Calu3 (cell line): ENCODE data around the gene TNFRSF8. TPM values are rescaled to one million over a fixed set of nuclear protein-coding genes. Genes with fewer than 3 reads are reported as not detected.

ENCODE experiments used
- Bru-seq: library from RNA; stranded (reverse); fragments of 400-500 nt; gene quantifications from one replicate; lab custom pipeline; 2021; lab: Mats Ljungman, UMichigan
- BruChase-seq, 2 experiments: library from RNA; stranded (reverse); fragments of 400-500 nt; gene quantifications; one replicate each; lab custom pipeline; 2021; lab: Mats Ljungman, UMichigan
- BruUV-seq: library from RNA; stranded (reverse); fragments of 400-500 nt; replicated peaks from 2 replicates; lab custom pipeline; 2021; lab: Mats Ljungman, UMichigan
- CTCF ChIA-PET: fragments of 300-600 bp; sonication (Branson Sonifier 250); formaldehyde crosslinking; loops from one replicate; lab custom pipeline; 2022; ENCODE audit warnings: antibody characterized with exemption; lab: Charles Lee
- DNase-seq: peaks from one replicate; pipeline ENCODE4 v3.0.0; 2022
- H3K27ac Mint-ChIP-seq: one replicate; pipeline ENCODE4 v1.8.0; 2022; ENCODE audit warnings: mixed read lengths; ENCODE audit not compliant: unreplicated experiment
- H3K27me3 Mint-ChIP-seq: one replicate; pipeline ENCODE4 v1.8.0; 2022; ENCODE audit warnings: mixed read lengths; ENCODE audit not compliant: unreplicated experiment
- H3K36me3 Mint-ChIP-seq: one replicate; pipeline ENCODE4 v1.8.0; 2022; ENCODE audit warnings: mild to moderate bottlenecking, moderate library complexity, mixed read lengths; ENCODE audit not compliant: insufficient read depth, unreplicated experiment
- H3K4me1 Mint-ChIP-seq: one replicate; pipeline ENCODE4 v1.8.0; 2022; ENCODE audit warnings: mild to moderate bottlenecking, low read depth, mixed read lengths; ENCODE audit not compliant: unreplicated experiment
- H3K4me3 Mint-ChIP-seq: one replicate; pipeline ENCODE4 v1.8.0; 2022; ENCODE audit warnings: mild to moderate bottlenecking, low read depth, moderate library complexity, mixed read lengths; ENCODE audit not compliant: unreplicated experiment
- H3K9me3 Mint-ChIP-seq: one replicate; pipeline ENCODE4 v1.8.0; 2022; ENCODE audit warnings: low read depth, mixed read lengths; ENCODE audit not compliant: unreplicated experiment
- intact Hi-C: fragments of 100-400 bp; cut with micrococcal nuclease; formaldehyde crosslinking; loops from one replicate; pipeline ENCODE4 v1.10.0; 2022; ENCODE audit not compliant: unreplicated experiment
- long read RNA-seq: library from polyadenylated mRNA; stranded (forward); transcript quantifications from one replicate; pipeline ENCODE4 v2.0.0, GENCODE V29; 2022
- total RNA-seq: library from RNA; stranded (reverse); gene quantifications from 2 replicates; pipeline ENCODE4 v1.2.3, GENCODE V29; 2022
- TF ChIP-seq, protein P1 (sequence below): fragments of 200-600 bp; IDR thresholded peaks from one replicate; pipeline ENCODE4 v1.8.0; 2022; ENCODE audit warnings: antibody characterized with exemption; ENCODE audit not compliant: unreplicated experiment

TNFRSF8 gene
- not detected in 2 replicates for total RNA-seq
- Bru-seq, nascent RNA: percentile 1 among the genes with signal in this experiment
- BruChase-seq, experiment 1, labeled RNA remaining after a 6-hour chase: percentile 4 among the genes with signal in this experiment
- percentile 1 among the genes with signal in this experiment for BruChase-seq, experiment 2, labeled RNA remaining after a 2-hour chase
- long read RNA-seq: 0 reads

DNA sequence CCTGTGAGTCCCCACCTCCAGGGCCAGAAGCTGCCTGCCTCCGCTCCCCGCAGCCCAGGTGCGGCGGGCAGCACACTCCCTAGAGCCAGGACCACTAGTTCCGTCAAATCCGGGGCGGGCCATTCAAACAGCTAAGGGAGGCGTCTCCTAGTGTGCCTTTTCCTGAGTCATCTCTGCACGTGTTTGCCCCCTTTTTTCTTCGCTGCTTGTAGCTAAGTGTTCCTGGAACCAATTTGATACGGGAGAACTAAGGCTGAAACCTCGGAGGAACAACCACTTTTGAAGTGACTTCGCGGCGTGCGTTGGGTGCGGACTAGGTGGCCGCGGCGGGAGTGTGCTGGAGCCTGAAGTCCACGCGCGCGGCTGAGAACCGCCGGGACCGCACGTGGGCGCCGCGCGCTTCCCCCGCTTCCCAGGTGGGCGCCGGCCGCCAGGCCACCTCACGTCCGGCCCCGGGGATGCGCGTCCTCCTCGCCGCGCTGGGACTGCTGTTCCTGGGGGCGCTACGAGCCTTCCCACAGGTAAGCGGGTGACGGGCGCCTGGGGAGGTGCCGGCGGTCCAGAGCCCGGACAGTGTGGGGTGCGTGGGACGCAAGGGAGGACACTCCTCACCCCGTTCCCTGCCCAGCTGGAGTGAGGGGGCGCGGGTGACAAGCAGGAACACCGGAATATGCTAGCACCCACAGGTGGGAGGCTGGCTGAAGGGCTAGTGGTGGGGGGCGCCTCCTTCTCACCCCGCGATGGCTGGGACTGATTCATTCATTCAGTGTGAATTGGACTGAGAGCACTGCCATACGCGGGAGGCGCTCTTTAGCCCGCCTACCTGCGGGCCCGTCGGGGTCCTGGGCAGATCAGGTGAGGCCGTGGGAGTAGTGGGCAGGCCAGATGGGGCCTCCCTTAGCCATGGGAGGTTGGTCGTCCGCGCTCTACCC, at the start of gene TNFRSF8:
Gene TNFRSF8 (plus strand): TSS at position 163 of the 932 bp plus-strand sequence. CDS start 296 bp downstream, at position 459.
- no peak within 1 kb of the TSS for H3K4me3 Mint-ChIP-seq
- no peaks in the 10 kb centered on the region for H3K9me3 Mint-ChIP-seq

DNA sequence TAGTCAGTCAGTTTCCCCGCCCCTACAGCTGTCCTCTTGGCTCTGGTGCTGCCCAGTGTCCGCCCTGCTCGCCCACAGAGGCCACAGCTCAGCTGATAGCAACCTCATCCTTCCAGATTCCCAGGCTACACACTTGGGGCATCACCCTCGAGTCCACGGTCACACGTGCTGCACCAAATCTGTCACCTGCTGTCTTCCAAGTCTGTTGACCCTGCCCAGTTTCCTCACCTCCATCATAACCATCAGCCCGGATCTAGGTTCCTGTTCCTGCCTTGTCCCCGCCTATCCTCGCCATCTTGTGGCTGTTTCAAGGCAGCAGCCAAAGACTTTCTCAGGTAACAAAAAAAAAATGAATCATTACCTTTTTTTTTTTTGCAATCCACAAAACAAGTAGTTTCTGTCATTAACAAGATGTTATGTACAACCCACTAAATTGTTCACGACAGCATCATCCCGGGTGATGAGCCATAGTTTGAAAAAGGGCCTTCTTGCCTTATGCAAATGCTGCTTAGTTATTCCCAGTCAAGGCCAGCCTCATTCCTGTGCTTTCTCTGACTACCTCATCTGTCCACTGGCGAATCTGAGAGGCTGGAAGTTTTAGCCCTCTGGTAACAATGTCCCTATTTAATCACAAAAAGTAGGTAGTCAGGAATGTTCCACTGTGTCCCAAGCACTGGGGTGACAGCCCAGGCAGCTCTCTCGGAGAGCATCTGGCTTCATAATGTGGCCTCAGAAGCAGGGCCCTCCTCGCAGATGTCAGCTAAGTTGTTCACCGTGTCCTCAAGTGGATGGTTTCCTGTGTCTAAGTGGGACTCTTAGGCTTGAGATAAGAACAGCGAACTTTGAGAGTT, 48.7 kb upstream of the TNFRSF8 start:
- TF ChIP-seq, protein P1, sequence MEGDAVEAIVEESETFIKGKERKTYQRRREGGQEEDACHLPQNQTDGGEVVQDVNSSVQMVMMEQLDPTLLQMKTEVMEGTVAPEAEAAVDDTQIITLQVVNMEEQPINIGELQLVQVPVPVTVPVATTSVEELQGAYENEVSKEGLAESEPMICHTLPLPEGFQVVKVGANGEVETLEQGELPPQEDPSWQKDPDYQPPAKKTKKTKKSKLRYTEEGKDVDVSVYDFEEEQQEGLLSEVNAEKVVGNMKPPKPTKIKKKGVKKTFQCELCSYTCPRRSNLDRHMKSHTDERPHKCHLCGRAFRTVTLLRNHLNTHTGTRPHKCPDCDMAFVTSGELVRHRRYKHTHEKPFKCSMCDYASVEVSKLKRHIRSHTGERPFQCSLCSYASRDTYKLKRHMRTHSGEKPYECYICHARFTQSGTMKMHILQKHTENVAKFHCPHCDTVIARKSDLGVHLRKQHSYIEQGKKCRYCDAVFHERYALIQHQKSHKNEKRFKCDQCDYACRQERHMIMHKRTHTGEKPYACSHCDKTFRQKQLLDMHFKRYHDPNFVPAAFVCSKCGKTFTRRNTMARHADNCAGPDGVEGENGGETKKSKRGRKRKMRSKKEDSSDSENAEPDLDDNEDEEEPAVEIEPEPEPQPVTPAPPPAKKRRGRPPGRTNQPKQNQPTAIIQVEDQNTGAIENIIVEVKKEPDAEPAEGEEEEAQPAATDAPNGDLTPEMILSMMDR: no peak
- Mint-ChIP-seq H3K9me3 (no peaks in the 10 kb centered on the region), H3K36me3 (peaks cover 15% of the 10 kb centered on the region), H3K4me1 (peaks cover 6% of the 10 kb centered on the region), H3K4me3 (no peak overlapping the region), H3K27ac (no peak overlapping the region), H3K27me3 (no peaks in the 10 kb centered on the region)
- DNase-seq: no peak
- no TSS peak for BruUV-seq
- intact Hi-C loops: no loop called here
- CTCF ChIA-PET: no interaction called here

More for the DNA sequence above, at the start of gene TNFRSF8:
- Mint-ChIP-seq H3K27ac (no peak within 1 kb of the TSS), H3K4me1 (no peaks in the 10 kb centered on the region), H3K36me3 (no peaks in the 10 kb centered on the region), H3K27me3 (peaks cover 82% of the 10 kb centered on the region)
- no TSS peak for BruUV-seq
- CTCF ChIA-PET: no interaction called here
- DNase-seq: no peak
- TF ChIP-seq, protein P1: no peak
- intact Hi-C loops: no loop called here

DNA sequence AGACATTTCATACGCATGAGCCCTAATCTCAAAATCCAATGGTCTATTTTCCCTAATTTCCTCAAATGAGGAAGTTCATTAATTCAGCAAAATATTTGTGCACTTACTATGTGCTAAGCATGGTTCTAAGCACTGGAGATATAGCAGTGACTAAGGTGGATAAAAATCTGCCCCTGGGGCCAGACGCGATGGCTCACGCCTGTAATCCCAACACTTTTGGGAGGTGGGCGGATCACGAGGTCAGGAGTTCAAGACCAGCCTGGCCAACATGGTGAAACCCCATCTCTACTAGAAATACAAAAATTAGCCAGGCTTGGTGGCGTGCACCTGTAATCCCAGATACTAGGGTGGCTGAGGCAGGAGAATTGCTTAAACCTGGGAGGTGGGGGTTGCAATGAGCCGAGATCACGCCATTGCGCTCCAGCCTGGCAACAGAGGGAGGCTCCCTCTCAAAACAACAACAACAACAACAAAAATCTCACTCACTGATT, 48.1 kb upstream of the TNFRSF8 start:
- Mint-ChIP-seq H3K36me3 (peaks cover 22% of the 10 kb centered on the region), H3K27me3 (no peaks in the 10 kb centered on the region), H3K27ac (no peak overlapping the region), H3K4me3 (no peak overlapping the region), H3K9me3 (no peaks in the 10 kb centered on the region), H3K4me1 (peaks cover 6% of the 10 kb centered on the region)
- no peak for DNase-seq
- no TSS peak for BruUV-seq
- TF ChIP-seq, protein P1: no peak
- CTCF ChIA-PET: no interaction called here
- intact Hi-C loops: no loop called here

DNA sequence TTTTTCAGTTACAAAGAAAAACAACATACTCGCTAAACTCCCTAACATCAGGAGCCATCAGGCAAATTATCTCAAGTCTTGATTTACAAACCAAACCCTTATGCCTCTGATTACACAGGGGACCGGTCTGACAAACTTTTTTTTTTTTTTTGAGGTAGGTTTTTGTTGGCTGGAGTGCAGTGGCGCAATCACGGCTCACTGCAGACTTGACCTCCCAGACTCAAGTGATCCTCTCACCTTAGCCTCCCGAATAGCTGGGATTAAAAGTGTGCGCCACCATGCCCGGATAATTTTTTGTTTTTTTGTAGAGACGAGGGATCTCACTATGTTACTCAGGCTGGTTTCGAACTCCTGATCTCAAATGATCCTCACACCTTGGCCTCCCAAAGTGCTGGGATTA, 47.6 kb upstream of the TNFRSF8 start:
- peaks cover 22% of the 10 kb centered on the region for H3K36me3 Mint-ChIP-seq
- no peak overlapping the region for H3K4me3 Mint-ChIP-seq
- CTCF ChIA-PET: no interaction called here
- intact Hi-C loops: no loop called here
- no TSS peak for BruUV-seq
- TF ChIP-seq, protein P1: no peak
- H3K27me3 Mint-ChIP-seq: no peaks in the 10 kb centered on the region
- H3K9me3 Mint-ChIP-seq: no peaks in the 10 kb centered on the region
- H3K4me1 Mint-ChIP-seq: peaks cover 6% of the 10 kb centered on the region
- H3K27ac Mint-ChIP-seq: no peak overlapping the region
- DNase-seq: no peak
